SK-N-MC (cell line): Measurements from ENCODE around the gene KLHL36.

Experiments used
- EZH2 ChIP-seq: fragments of 200-600 bp; sonication (generic); IDR thresholded peaks from one replicate; pipeline ENCODE4 v1.6.1; 2017; ENCODE audit warnings: antibody characterized with exemption
- FOXP2 ChIP-seq: optimal IDR thresholded peaks from 2 replicates; pipeline ENCODE3; 2011; ENCODE audit warnings: mild to moderate bottlenecking, moderate library complexity; ENCODE audit not compliant: insufficient read depth; ENCODE audit errors: extremely low read length, control extremely low read depth
- POLR2AphosphoS5 ChIP-seq: IDR thresholded peaks from 2 replicates; pipeline ENCODE4 v1.6.1; 2012; ENCODE audit warnings: mild to moderate bottlenecking, low read depth, low read length, borderline replicate concordance

DNA sequence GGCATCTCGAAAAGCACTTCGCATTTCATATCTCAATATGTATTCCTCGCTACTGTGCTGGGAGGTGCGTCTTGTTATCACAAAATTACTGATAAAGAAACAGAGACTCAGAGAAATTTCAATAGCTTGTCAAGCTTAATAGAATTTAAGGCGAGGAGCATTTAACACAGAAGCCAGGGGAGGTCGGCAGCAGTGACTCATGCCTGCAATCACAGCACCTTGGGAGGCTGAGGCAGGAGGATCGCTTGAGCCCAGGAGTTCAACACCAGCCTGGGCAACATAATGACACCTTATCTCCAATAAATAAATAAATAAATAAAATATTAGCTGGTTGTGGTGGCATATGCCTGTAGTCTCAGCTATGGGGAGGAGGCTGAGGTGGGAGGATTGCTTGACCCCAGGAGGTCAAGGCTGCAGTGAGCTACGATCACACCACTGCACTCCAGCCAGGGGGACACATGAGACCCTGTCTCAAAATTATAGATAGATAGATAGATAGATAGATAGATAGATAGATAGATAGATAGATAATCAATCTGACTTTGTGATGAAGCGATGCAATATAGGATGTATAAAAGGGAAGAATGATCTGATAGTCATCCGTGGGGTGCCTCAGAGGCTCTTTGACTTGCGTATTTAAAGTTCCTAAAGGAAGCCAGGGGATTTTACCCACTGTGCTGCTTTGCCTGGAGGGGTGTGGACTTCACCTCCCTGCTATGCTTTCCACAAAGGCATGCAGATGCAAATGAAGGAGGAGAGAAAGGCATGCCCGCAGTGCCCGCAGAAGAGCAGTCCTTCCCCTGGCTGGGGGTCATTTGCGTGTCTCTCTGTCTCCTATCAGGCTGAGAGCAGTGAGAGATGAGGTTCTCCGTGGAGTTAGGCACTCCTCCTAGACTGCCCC is 35.6 kb downstream of the KLHL36 start:
- no peak for TF ChIP-seq POLR2AphosphoS5
- no peak for TF ChIP-seq EZH2
- TF ChIP-seq FOXP2: no peak
